Spleen (tissue), 7 donors: Measurements from ENCODE around the gene RPS27.

Experiments
- POLR2A ChIP-seq, 3 donors: fragments of 450-650 bp; IDR thresholded peaks; one replicate each; pipeline ENCODE4 v1.5.1; 2017; ENCODE audit warnings: antibody characterized with exemption in 3 of 3, mild to moderate bottlenecking in 1 of 3
- POLR2AphosphoS5 ChIP-seq, 3 donors: sonication (generic); formaldehyde crosslinking; IDR thresholded peaks; one replicate each; pipeline ENCODE4 v1.5.1; 2017; ENCODE audit warnings: antibody characterized with exemption in 3 of 3
- TF ChIP-seq, protein P1 (sequence below), 11 experiments: fragments of 200-600 bp in 7 of 11; fragments of 450-650 bp in 4 of 11; sonication (generic) in 4 of 11; IDR thresholded peaks in 8 of 11; conservative IDR thresholded peaks in 3 of 11; 1 replicate in 7 of 11; 2 replicates in 4 of 11; pipeline versions ENCODE4 v1.4.0 to v1.8.0; 2016 to 2021; ENCODE audit warnings: antibody characterized with exemption in 11 of 11, inconsistent platforms in 4 of 11, mild to moderate bottlenecking in 1 of 11
- donor health status: DM: no; HTN: no; CAD: no; lungs with moderate emphysema.
- donor health status: DM: no; HTN: no; CAD: no.
- donor health status: DM: no; HTN: no; CAD: no.

- TF ChIP-seq POLR2A (IDR thresholded peaks at IDR 0.05): no peak
- TF ChIP-seq, protein P1, sequence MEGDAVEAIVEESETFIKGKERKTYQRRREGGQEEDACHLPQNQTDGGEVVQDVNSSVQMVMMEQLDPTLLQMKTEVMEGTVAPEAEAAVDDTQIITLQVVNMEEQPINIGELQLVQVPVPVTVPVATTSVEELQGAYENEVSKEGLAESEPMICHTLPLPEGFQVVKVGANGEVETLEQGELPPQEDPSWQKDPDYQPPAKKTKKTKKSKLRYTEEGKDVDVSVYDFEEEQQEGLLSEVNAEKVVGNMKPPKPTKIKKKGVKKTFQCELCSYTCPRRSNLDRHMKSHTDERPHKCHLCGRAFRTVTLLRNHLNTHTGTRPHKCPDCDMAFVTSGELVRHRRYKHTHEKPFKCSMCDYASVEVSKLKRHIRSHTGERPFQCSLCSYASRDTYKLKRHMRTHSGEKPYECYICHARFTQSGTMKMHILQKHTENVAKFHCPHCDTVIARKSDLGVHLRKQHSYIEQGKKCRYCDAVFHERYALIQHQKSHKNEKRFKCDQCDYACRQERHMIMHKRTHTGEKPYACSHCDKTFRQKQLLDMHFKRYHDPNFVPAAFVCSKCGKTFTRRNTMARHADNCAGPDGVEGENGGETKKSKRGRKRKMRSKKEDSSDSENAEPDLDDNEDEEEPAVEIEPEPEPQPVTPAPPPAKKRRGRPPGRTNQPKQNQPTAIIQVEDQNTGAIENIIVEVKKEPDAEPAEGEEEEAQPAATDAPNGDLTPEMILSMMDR (IDR thresholded peaks at IDR 0.05 in 8 of 11, conservative IDR thresholded peaks at IDR 0.05 in 3 of 11): no peak
- TF ChIP-seq POLR2AphosphoS5 (IDR thresholded peaks at IDR 0.05): no peak
These were observed 35.7 kb upstream of the RPS27 start for GRCh38 chr1:153954826-153955225.
